ENCODE results near the gene FTCD. TPM values are rescaled to one million over a fixed set of nuclear protein-coding genes. Genes with fewer than 3 reads are reported as not detected.
"Not testable (repeated sequence)": the region's sequence is repeated elsewhere in the genome, so short reads cannot be mapped to it uniquely, and the experiment has no call there.

FTCD gene
- polyA plus RNA-seq, 3 donors = 40.3 to 61.9 (median 45.0) TPM

DNA sequence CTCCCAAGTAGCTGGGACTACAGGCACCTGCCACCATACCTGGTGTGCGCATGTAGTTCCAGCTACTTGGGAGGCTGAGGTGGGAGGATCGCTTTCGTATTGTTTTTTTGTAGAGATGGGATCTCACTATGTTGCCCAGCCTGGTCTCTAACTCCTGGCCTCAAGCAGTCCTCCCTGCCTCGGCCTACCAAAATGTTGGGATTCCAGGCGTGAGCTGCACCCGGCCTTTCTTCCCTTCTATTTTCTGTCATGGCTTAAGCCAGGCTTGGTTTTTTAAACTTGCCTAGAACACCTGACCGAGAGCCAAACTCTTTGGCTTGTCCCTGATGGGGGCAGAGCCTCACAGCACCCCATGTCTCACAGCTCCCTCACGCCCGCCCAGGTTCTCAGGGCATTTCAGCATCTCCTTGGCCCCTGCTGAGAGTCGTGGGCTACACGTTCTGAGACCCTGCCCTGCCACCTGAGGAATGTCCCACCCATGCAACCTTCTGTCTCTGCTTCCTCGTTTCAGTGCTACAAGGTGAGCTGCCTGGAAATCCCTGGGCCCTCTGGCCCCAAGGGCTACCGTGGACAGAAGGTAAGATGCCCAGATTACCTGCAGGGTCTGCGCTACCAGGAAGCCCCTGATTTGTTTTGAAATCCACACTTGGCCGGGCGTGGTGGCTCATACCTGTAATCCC lies 41.7 kb downstream of the FTCD start:
- no peak for DNase-seq

DNA sequence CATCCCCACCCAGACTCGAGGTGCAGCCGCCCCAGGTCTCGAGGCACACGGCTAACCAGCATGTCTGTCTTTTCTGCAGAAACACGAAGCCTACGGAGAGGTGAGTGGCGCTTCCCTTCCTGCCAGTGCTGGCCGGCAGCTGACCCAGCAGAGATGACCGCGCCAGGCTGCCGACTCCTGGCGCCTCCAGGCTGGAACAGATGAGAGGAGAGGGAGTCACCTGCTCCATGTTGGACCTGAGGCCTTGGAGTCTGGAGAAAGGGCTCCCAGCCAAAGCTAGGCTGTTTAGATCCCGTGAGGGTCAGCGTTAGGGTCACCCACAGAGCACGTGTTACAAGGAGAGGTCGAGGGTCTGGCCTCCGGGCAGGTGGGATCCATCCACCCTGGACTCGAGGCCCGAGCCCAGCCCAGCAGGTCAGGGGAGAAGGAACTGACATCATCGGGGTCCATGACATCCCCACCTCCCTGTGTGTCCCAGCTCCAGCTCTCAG lies 42.6 kb downstream of the FTCD start:
- no peak for DNase-seq

DNA sequence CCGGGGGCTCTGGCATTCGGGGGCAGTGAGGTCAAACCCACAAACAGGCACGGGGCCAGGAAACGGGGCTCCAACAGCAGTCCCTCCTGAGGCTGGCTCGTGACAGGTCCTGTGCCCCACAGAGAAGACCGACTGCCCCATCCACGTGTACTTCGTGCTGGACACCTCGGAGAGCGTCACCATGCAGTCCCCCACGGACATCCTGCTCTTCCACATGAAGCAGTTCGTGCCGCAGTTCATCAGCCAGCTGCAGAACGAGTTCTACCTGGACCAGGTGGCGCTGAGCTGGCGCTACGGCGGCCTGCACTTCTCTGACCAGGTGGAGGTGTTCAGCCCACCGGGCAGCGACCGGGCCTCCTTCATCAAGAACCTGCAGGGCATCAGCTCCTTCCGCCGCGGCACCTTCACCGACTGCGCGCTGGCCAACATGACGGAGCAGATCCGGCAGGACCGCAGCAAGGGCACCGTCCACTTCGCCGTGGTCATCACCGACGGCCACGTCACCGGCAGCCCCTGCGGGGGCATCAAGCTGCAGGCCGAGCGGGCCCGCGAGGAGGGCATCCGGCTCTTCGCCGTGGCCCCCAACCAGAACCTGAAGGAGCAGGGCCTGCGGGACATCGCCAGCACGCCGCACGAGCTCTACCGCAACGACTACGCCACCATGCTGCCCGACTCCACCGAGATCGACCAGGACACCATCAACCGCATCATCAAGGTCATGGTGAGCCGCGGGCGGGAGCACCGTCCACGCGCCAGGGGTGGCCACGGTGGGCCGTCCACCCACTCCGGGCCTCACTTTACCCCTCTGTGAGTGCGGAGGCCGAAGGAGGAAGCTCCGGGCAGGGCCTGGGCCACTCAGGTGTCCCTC lies 43.3 kb downstream of the FTCD start:
- no peak for DNase-seq

DNA sequence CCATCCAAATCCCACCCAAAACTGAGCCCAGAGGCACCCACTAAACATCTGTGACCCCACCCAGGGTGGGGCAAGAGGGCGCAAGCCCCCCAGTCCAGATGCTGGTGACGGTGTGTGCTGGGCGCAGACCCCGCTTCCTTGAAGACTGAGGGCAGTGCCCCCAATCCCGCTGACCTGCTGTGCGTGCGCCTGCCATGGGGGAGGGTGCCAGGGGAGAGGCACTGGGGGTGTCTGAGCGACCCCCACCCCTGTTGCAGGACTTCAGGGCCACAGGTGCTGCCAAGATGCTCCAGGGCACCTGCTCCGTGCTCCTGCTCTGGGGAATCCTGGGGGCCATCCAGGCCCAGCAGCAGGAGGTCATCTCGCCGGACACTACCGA lies 44.2 kb downstream of the FTCD start:
- no peak for DNase-seq

DNA sequence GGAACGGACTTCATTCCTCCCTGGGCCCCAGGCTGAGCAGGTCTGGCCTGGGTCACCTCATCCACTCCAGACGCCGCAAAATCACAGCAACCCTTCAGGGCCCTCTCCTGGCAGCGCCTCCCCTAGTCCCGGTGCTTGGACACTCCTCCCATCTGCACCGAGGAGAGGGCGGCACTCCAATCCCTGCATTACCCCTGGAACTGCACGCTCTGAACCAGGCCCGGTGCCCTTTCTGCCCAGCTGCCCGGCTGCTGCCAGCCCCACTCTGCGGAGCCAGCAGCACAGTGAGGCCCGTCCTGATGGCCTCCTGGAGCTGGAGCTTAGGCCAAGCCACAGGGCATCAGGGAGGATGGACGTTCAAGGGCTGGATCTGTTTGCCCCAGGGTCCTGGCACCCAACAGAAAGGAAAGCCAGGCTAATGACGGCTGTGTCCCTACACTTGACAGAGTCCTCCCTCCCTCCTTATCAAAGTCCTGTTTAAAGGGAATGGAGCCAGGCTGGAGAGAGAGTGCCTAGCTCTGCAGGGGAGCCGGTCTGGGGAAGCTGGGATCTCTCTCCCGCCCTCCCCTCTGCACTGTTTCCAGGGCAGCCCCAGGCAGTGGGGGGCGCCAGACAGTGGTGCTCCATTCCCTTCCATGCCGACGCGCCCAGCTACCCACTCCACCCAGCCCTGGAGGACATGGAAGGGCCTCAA lies 44.7 kb downstream of the FTCD start:
- DNase-seq = no peak

DNA sequence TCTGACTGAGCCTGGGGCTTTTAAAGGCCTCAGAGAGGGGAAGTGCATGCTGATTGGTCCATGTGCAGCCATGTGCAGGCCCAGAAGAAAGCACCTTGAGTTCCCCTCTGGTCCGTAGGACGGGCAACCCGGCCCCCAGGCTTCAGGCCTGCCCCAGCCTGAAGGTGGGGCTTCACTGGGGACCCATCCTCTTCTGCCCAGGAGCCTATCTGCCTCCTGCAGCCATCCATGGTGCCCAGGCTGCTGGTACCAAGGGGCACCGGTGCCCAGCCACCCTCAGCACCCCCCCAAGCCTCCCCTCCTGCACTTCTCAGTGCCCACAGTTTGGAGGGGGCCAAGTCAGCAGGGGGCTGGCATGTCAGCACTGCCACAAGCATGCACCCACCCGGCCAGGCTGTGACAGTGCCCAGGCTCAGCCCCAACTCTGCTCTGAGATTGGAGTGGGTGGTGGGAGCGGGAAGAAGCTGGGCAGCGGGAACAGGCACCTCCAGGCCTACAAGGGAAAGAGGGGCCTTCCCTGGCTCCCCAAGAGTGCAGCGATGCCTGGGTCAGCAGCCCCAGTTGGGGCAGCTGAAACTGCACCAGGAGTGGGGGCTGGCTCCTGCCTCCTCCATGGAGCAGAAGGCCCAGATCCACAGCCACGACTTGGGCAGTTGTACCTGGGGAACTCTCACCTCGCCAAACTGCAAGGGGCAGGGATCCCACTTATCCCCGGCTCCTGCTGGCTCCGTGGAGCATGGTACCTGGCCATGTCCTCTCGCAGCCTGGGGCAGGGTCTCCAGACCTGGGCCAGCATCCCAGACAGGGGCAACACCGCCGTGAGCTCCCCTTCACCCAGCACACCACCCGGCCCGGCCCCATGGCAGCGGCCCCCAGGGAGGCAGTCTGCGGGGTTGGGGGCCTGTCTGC lies 45.8 kb downstream of the FTCD start:
- no peak for DNase-seq

DNA sequence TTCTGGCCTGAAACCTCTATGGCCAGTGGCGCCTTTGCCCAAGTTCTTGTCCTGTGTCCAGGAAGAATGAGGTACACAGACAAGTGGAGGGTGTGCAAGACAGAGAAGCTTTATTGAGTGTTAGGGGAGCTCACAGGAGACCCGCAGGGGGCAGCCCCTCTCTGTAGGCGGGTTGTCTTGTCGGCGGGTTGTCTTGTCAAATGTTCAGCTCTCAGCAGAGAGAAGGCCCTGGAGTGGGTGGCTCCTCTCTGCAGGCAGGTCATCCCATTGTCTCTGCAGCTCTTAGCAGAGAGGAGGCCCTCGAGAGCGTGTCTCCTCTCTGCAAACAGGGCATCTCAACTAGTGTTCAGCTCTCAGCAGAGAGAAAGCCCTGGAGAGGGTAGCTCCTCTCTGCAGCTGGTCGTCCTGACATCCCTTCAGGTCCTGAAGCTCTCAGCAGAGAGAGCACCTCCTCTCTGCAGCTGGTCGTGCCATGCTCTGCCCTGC lies 46.5 kb downstream of the FTCD start:
- DNase-seq = no peak

DNA sequence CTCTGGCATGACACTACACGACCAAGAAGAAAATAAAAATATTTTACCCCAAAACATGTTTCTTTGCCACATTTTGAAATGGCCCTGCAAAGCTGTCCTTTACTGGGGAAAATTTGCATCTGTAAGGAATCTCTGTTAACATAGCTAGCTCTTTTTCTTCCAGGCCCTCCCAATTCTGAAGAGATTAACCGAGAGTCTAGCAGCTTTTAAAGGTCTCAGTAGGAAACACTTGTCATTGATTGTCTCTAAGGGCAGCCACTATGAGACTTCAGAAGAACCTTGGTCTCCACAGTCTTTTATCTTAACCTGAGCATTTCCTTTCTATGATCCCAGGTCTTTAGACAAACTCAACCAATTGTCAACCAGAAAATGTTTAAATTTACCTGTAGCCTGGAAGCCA lies 48.0 kb downstream of the FTCD start:
- not testable (repeated sequence) for DNase-seq

DNA sequence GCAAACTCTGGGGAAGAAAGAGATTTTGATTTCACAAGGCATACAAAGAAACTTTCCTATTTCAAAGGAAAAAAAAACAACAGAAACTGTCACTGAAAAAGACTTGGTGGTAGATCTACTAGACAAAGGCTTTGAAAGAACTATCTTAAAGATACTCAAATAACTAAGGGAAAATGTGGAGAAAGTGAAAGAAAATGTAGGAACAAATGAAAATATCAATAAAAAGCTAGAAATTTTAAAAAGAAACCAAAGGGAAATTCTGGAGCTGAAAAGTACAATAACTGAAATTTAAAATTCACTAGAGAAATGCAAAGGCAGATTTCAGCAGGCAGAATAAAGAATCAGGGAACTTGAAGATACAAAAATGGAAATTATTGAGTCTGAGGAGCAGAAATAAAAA lies 51.3 kb downstream of the FTCD start:
- DNase-seq = no peak

DNA sequence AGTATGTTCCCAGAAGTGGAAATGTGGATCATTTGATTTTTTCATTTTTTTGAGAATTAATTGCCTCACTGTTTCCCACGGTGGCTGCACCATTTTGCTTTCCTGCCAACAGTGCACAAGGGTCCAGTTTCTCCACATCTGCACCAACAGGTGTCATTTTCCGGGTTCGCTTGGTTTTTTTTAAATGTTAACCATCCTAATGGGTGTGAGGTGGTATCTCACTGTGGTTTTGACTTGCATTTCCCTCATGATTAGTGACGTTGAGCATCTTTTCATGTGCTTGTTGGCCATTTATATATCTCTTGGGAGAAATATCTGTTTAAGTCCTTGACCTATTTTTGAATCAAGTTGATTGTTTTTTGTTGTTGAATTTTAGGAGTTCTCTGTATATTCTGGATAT lies 54.5 kb downstream of the FTCD start:
- DNase-seq = no peak

DNA sequence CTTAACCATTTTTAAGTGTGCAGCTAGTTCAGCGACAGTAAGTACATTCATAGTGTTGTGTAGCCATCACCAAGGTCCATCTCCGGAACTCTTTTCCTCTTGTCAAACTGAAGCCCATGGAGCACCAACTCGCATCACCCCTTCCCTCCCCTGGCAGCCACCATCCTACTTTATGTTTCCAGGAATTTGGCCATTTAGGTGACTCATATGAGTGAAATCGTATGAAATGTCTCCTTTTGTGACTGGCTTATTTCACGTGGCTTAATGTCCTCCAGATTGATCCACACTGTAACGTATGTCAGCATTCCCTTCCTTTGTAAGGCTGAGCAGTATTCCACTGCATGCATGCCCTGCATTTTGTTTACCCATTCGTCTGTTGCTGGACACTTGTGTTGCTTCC lies 55.0 kb downstream of the FTCD start:
- no peak for DNase-seq

DNA sequence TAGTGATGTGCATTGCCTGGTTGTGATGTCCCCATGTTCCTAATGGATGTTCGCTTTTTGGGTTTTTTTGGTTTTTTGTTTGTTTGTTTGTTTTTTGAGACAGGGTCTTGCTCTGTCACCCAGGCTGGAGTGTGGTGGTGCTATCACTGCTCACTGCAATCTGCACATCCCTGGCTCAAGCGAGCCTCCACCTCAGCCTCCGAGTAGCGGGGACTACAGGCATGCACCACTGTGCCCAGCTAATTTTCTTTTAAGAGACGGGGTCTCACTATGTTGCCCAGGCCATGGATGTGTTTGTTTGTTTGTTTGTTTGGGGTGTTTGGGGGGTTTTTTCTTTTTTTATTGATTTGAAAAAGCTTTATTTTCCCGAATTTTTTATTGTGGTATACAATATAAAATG lies 55.4 kb downstream of the FTCD start:
- no peak for DNase-seq

DNA sequence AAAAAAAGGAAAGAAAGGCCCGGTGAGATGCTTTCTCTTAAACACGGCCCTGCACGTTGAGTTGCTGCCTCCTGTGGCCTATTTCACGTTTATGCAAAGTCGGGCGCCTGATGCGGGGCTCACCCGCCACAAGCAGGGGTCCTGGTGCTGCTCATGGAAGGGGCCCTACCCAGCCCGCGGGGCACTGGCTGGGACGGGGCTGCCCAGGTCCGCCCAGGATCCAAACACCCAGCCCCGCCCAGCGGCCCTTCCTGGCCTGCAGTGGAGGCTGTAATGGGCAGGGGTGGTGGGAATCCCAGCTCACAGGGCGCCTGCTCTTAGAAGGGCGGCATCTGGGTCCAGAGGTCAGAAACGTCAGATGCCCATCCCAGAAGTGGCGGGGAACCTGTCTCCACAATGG lies 55.9 kb downstream of the FTCD start:
- DNase-seq = no peak

DNA sequence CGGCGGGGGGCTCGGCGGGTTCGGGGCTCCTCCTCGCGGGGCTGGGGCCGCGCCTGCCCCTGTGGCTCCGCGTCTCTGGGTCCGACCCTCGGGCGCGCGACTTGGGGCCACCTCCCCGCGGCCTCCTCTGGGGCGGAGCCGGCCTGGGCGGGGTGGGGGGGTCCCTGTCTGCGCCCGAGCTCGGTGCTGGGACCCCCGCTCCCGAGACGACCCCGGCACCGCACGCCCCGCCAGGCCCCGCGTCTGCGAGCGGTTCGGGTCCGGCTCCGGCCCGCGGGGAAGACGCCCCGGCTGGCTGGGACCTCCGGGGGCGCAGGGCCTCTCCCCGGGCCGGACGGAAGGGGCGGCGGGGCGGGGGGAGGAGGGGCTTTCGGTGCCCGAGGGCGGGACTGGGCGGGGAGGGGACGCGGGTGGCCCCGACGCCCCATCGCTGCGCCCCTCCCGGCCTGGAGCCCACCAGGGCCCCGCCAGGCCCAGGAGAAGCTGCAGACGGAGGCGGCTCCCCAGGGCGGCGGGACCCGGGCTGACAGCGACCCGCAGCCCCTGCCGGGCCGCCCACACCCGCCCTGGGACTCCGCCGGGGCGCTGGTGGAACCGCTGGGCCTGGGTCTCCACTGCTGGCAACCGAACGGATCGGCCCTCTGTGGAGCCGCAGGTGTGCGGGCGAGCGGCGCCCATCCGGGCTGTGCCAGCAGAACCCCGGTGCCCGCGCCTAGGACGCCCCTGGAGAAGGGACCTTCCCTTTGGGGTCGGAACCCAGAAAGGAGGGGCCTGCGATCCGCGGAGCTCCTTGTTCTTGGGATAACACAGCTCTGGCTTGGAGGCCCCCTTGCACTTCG lies 56.9 kb downstream of the FTCD start:
- DNase-seq = no peak

DNA sequence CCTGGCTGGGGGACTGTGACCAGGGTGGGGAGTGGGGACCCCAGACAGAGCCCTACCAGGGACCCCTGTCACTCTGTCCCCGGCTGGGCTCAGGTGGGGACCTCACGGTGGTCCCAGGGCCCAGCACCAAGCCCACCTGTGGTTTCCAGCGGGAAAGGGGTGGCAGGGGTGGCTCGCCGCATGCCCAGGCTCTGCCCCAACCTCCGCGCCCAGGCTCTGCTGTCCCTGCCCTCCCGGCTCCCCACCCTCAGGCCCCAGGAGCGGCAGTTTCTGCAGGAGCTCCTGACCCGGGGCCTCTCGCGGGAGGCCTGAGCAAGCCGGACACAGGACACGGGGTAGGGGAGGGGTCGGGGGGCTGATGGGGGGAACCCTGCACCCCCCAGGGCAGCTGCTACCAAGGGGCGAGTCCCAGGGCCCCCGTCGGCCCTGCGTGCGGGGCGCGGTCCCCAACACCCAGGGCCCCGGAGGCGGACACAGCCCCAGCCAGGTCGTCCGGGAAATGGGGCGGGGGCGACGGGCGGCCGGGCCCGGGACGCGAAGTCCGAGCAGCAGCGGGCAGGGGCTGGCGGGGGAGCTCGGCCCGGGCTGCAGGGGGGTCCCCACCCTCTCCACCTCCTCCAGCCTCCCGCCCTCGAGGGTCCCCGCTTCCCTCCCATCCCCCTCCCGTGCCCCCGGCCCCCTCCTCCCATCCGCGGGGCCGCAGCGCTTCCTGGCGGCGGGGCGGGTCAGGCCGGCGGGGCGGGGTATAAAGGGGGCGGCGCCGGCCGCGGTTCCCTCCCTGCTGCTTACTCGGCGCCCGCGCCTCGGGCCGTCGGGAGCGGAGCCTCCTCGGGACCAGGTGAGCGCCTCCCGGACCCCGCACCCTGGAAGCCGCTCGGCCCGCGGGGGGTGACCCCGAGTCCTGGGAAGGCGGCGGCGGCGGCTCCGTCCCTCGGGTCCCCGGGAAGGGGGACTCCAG lies 57.8 kb downstream of the FTCD start, which contains the start of gene COL6A2:
COL6A2 (plus strand) TSS at position 777 of the 958 bp plus-strand sequence.
- DNase-seq = peak; percentile 66

DNA sequence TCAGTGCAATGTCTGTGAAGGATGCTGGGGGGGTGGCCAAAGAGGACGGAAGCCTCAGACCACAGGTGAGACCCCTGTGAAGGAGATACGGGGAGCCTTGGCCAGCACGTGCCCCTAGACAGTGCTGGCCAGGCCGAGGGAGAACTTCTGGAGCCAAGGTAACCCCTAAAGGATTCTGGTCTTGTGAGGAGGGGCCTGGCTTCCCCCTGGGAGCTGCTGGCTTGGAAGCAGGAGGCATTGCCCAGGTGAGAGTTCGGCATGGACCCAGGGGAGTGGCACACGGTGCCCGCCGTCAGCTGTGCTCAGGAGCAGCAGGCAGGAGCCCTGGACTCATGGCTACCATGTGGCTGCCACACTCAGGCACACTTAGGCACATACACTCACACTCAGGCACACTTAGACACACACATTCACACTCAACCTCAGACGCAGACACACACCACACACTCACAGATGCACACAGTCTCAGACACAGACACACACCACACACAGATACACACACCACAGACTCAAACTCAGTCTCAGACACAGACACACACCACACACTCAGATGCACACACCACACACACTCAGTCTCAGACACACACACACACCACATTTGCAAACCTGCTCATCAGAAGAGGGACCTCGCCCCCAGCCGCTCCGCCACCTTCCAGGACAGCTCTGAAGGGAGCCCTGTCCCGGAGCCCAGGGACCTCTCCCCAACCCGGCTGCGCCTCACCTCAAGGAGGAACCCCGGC lies 58.6 kb downstream of the FTCD start:
- DNase-seq = no peak

DNA sequence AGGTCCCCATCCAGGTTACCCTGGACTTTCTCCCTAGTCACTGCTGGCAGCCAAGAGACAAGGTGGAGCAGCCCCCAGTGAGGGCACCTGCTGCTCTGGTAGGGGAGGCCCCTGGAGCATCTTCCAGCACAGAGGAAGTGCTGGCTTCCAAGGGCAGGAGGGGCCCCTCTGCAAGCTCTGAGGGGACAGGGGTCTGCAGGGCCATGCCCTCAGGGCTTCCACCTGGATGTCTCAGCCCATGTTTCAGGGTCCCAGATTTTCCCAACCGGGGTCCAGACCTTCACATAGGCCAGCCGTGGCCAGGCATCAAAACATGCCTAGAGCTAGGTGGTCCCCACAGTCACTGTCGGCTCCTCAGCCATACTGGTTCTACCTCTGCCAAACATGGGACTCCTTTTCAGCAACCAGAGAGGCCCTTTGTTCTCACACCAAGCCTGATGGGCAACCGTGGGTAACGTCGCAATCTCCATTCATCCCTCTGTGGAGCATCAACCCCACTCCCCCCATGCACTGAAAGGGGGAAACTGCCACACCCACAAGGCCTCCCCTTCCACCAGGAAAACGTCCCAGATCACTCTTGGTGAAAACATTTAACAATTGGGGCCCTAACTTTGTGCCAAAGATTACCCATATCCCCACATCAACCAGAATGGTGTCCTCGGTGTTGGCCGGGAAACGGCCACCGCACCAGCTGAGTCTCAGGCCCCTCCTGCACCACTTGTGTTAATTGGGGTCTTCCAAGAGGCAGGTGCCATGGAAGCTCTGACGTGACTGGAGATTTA lies 59.4 kb downstream of the FTCD start:
- no peak for DNase-seq
